Peyer's patch (tissue), 4 donors: ENCODE measurements around the gene GALNT2. TPM values are rescaled to one million over a fixed set of nuclear protein-coding genes. Genes with fewer than 3 reads are reported as not detected.

ENCODE experiments used
- DNase-seq, 3 donors: peaks; one replicate each; pipeline ENCODE4 v3.0.0-alpha.2; 2017 to 2019
- H3K27ac ChIP-seq, 4 donors: fragments of 200-600 bp; sonication (generic); one replicate each; pipeline ENCODE4 v1.5.1; 2016 to 2019
- H3K27me3 ChIP-seq, 2 donors: fragments of 200-600 bp; sonication (generic); one replicate each; pipeline ENCODE4 v1.5.1; 2019
- H3K36me3 ChIP-seq, 3 donors: fragments of 200-600 bp; sonication (generic); one replicate each; pipeline ENCODE4 v1.5.1; 2016 to 2019
- H3K4me1 ChIP-seq, 4 donors: fragments of 200-600 bp; sonication (generic); one replicate each; pipeline ENCODE4 v1.5.1; 2016 to 2019
- H3K4me3 ChIP-seq, 4 donors: fragments of 200-600 bp; sonication (generic); 1 replicate in 3 of 4; 2 replicates in 1 of 4; pipeline ENCODE4 v1.5.1; 2016 to 2019; ENCODE audit warnings: mild to moderate bottlenecking in 1 of 4
- H3K9me3 ChIP-seq, 4 donors: fragments of 200-600 bp; sonication (generic); one replicate each; pipeline ENCODE4 v1.5.1; 2016 to 2019; ENCODE audit warnings: mild to moderate bottlenecking in 1 of 4
- POLR2A ChIP-seq, 2 donors: fragments of 450-650 bp; IDR thresholded peaks; one replicate each; pipeline ENCODE4 v1.5.1; 2017; ENCODE audit warnings: antibody characterized with exemption in 2 of 2, mild to moderate bottlenecking in 2 of 2, moderate library complexity in 2 of 2
- total RNA-seq, 4 donors: library from RNA; depleted of rRNA; stranded (reverse); fragments of >200 nt; gene quantifications; one replicate each; pipeline ENCODE4 v1.1.0, GENCODE V29; 2016
- TF ChIP-seq, protein P1 (sequence below), 6 experiments: fragments of 450-650 bp in 4 of 6; fragments of 200-600 bp in 2 of 6; sonication (generic) in 1 of 6; IDR thresholded peaks; one replicate each; pipeline ENCODE4 v1.5.1; 2017 to 2019; ENCODE audit warnings: antibody characterized with exemption in 6 of 6, mild to moderate bottlenecking in 3 of 6, moderate library complexity in 1 of 6

The GALNT2 gene
- total RNA-seq, 4 donors from 2014 or later = 36.3 to 52.5 (median 43.6) TPM

DNA sequence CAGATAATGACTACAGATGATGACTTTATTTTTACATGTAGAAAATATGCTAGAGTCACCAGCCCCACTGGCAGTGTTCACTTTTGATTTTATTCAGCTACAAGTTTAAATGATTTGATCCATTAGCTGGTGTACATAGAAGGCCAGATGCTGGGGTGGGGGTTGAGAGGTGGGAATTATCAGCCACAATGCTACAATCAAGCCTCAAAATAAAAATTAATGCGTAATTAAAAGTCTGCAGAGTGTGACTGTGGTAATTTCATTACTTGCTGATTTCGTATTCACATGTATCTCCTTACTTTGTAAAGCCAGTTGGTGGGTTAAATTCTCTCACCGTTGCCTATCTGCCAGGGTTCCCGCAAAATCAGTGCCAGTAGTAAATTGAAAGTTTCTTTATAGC lies 109.3 kb downstream of the GALNT2 start:
- H3K4me3 ChIP-seq = no peak overlapping the region
- no peaks in the 10 kb centered on the region for H3K36me3 ChIP-seq
- H3K9me3 ChIP-seq = no peaks in the 10 kb centered on the region
- H3K27ac ChIP-seq = no peak overlapping the region
- H3K27me3 ChIP-seq = no peaks in the 10 kb centered on the region
- TF ChIP-seq, protein P1, sequence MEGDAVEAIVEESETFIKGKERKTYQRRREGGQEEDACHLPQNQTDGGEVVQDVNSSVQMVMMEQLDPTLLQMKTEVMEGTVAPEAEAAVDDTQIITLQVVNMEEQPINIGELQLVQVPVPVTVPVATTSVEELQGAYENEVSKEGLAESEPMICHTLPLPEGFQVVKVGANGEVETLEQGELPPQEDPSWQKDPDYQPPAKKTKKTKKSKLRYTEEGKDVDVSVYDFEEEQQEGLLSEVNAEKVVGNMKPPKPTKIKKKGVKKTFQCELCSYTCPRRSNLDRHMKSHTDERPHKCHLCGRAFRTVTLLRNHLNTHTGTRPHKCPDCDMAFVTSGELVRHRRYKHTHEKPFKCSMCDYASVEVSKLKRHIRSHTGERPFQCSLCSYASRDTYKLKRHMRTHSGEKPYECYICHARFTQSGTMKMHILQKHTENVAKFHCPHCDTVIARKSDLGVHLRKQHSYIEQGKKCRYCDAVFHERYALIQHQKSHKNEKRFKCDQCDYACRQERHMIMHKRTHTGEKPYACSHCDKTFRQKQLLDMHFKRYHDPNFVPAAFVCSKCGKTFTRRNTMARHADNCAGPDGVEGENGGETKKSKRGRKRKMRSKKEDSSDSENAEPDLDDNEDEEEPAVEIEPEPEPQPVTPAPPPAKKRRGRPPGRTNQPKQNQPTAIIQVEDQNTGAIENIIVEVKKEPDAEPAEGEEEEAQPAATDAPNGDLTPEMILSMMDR (IDR thresholded peaks at IDR 0.05) = no peak
- TF ChIP-seq POLR2A (IDR thresholded peaks at IDR 0.05) = no peak
- peaks cover 0 to 12% (median 2%) of the 10 kb centered on the region in 4 donors for H3K4me1 ChIP-seq
- no peak for DNase-seq

DNA sequence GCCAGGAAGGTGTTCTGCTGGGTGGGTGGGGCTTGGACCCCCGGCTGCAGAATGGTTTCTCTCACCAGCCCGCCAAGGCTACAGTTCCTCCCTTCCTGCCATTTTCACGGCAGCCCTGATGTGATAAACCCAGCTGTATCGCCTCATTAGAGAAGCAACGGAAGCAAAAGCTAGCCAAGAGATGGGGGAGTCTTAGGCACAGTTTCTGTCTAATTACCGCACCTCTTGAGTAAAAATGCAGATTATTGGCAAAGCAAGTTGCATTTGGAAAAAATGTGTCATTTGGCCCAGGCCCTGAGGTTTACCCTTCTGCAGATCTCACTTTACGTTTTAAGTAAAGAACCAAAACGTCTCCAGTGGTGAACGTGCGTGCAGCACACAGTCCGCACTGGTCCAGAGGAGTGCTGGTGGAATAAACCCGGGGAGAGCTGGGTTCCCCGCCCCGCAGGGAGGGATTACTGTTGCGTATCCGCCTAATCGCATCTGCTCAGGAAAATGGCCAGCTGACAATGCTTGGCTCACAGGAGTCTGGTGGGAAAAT lies 109.9 kb downstream of the GALNT2 start:
- no peaks in the 10 kb centered on the region for H3K27me3 ChIP-seq
- H3K27ac ChIP-seq = peak overlapping the region in 2 of 4 donors; percentile 14 to 22
- peaks cover 0 to 12% (median 2%) of the 10 kb centered on the region in 4 donors for H3K4me1 ChIP-seq
- H3K36me3 ChIP-seq = no peaks in the 10 kb centered on the region
- TF ChIP-seq, protein P1 (IDR thresholded peaks at IDR 0.05) = no peak
- TF ChIP-seq POLR2A (IDR thresholded peaks at IDR 0.05) = no peak
- DNase-seq = peak in 1 of 3 donors; percentile 62
- peak overlapping the region in 1 of 4 donors; percentile 15 for H3K4me3 ChIP-seq
- no peaks in the 10 kb centered on the region for H3K9me3 ChIP-seq

DNA sequence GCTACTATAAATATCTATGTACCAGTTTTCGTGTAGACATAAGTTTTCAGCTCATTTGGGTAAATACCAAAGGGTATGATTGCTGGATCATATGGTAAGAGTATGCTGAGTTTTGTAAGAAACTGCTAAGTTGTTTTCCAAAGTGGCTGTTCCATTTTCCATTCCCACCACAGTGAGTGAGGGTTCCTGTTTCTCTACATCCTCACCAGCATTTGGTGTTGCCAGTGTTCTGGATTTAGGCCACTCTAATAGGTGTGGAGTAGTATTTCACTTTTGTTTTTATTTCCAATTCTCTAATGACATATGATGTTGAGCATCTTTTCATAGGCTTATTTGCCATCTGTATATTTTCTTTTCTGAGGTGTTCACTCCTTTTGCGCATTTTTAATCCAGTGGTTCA lies 112.2 kb downstream of the GALNT2 start:
- Histone ChIP-seq H3K4me3 (no peak overlapping the region), H3K27ac (no peak overlapping the region), H3K9me3 (no peaks in the 10 kb centered on the region), H3K4me1 (peaks cover 0 to 12% (median 2%) of the 10 kb centered on the region in 4 donors), H3K27me3 (no peaks in the 10 kb centered on the region), H3K36me3 (no peaks in the 10 kb centered on the region)
- TF ChIP-seq, protein P1 (IDR thresholded peaks at IDR 0.05) = no peak
- TF ChIP-seq POLR2A (IDR thresholded peaks at IDR 0.05) = no peak
- no peak for DNase-seq

DNA sequence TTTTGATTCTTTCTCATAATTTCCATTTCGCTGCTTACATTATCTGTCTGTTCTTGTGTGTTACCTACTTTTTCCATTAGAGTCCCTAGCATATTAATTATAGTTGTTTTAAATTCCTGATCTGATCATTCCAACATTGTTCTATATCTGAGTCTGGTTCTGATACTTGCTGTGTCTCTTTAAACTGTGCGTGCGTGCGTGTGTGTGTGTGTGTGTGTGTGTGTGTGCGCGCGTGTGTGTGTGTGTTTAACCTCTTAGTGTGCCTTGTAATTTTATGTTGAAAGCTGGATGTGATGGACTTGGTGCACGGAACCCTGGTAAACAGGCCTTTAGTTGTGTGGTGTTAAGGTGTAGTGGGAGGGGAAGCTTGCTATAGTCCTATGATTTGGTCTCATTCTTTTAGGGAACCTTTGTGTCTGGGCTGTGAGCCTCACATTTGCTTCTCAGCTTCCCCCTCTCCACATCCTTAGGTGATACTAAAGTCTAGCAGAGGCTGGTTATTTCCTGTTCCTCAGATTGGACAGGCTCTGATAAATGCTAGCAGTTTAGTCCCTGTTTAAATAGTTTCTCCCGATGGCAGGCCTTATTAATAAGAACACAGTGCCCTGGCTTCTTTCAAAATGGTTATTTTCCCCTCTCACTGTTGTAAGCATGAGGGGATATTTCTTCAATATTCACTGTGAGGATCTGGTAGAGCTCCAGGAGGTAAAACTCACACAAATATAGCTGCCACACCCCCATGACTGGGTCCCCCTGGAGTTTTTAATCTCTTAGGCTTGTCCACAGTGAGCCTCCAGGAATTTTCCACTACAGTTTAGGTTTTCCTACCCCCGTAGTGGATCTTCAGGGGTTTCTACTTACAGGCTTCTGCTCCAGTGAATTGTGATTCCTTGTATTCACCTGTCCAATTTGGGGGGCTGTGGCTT lies 118.3 kb downstream of the GALNT2 start:
- DNase-seq = peak in 1 of 3 donors; percentile 34
- Histone ChIP-seq H3K4me3 (peak overlapping the region in 1 of 4 donors; percentile 4), H3K27me3 (no peaks in the 10 kb centered on the region), H3K36me3 (no peaks in the 10 kb centered on the region), H3K9me3 (no peaks in the 10 kb centered on the region), H3K4me1 (peaks cover 0 to 29% (median 0%) of the 10 kb centered on the region in 4 donors), H3K27ac (peak overlapping the region in 3 of 4 donors; percentile 6 to 62 (median 30))
- TF ChIP-seq, protein P1 (IDR thresholded peaks at IDR 0.05) = no peak
- TF ChIP-seq POLR2A (IDR thresholded peaks at IDR 0.05) = no peak

DNA sequence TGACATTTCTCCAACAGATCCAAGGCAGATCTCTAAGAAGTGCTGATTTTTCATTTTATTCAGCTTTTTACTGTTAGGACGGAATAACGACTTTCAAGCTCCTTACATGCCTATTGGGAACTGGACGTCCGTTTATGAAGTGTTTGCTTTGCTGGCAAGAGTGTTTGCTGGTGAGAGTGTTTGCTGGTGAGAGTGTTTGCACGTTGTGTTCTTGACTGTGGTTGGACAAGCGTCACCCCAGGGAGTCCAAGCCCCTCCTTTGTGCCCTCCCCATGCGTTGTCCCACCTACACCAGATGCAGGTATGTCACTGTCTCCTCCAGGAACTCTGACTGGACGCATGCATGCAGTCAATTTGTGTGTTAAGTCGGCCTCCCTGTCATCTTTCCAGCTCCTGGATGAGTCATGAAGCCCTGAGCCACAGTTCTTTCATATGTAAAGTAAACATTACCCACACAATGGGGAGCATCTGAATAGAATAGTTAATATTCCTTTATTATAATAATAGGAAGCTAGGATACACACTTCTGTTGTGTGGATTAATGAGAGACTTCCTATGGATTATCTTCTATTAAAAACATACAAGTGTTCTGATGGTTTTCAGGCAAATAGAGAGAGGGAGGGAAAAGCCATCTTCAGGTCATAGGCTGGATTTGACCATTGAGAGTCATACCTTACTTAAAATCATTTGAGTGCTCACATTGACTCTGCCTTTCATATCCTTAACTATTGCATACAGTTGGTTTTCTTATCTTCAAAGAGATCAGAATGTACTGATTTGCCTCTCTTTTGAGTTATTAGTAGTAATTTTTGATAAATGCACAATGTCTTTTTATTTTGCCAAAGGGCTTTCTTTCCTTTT lies 119.2 kb downstream of the GALNT2 start:
- peaks cover 0 to 32% (median 0%) of the 10 kb centered on the region in 4 donors for H3K4me1 ChIP-seq
- no peaks in the 10 kb centered on the region for H3K9me3 ChIP-seq
- DNase-seq = peak in 2 of 3 donors; percentile 70 to 82
- H3K36me3 ChIP-seq = no peaks in the 10 kb centered on the region
- peak overlapping the region in 1 of 4 donors; percentile 4 for H3K4me3 ChIP-seq
- no peaks in the 10 kb centered on the region for H3K27me3 ChIP-seq
- peak overlapping the region in 3 of 4 donors; percentile 6 to 62 (median 30) for H3K27ac ChIP-seq
- no peak for TF ChIP-seq POLR2A (IDR thresholded peaks at IDR 0.05)
- TF ChIP-seq, protein P1 (IDR thresholded peaks at IDR 0.05) = no peak
